HUES64 (cell line): Measurements from ENCODE around the gene COL9A3.

Experiments used
- H3K27ac ChIP-seq: 2 replicates; pipeline ENCODE4 v1.7.0; 2013; ENCODE audit warnings: low read depth, low read length, inconsistent platforms
- H3K27me3 ChIP-seq: 2 replicates; pipeline ENCODE4 v1.6.1; 2013; ENCODE audit warnings: mild to moderate bottlenecking, low read length; ENCODE audit not compliant: insufficient read depth
- H3K36me3 ChIP-seq: 2 replicates; pipeline ENCODE4 v1.6.1; 2013; ENCODE audit warnings: mild to moderate bottlenecking, low read length; ENCODE audit not compliant: insufficient read depth
- H3K4me1 ChIP-seq: 2 replicates; pipeline ENCODE4 v1.6.1; 2013; ENCODE audit warnings: mild to moderate bottlenecking, low read length, moderate library complexity; ENCODE audit not compliant: insufficient read depth
- H3K4me3 ChIP-seq: 2 replicates; pipeline ENCODE4 v1.5.1; 2013; ENCODE audit warnings: mild to moderate bottlenecking, low read length, moderate library complexity
- H3K9ac ChIP-seq: 2 replicates; pipeline ENCODE4 v1.6.1; 2013; ENCODE audit warnings: mild to moderate bottlenecking, low read depth, low read length
- H3K9me3 ChIP-seq: 2 replicates; pipeline ENCODE4 v1.6.1; 2013; ENCODE audit warnings: low read depth, low read length; ENCODE audit not compliant: insufficient read depth
- WGBS: fragments of 150-250, 120-280 bp; methylation state at CpG from one replicate; pipeline ENCODE4 v1.1.7; 2013; ENCODE audit warnings: missing lambda C conversion rate; 5-methylcytosine and 5-hydroxymethylcytosine counted together

The COL9A3 gene

DNA sequence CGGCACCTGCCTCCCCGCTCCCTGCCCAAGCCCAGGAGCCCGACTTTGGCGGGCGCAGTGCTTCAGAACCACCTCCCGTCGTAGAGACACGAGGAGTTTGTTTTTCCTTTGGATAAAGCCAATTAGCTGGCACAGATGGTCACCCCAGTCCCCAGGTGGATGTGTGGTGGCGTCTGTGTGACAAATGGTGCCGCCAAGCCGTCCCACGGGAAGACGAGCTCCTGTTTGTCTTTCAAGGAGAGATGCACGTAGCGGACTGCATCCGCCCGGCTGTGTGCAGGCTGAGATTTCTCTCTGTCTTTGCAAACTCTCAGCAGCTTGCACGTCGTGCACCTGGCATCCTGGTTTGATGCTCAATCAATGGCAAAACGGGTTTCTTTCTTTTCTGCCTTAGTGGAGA is 36.6 kb upstream of the COL9A3 start:
- no peaks in the 10 kb centered on the region for H3K9me3 ChIP-seq
- 88% methylated on average over 19 of the region's 20 CpGs for WGBS
- H3K27me3 ChIP-seq = no peaks in the 10 kb centered on the region; the same call in 1 of the 2 replicates
- H3K27ac ChIP-seq = no peak overlapping the region
- no peaks in the 10 kb centered on the region for H3K36me3 ChIP-seq
- H3K9ac ChIP-seq = no peak overlapping the region
- peaks cover 4% of the 10 kb centered on the region; the same call in 1 of the 2 replicates for H3K4me1 ChIP-seq
- H3K4me3 ChIP-seq = no peak overlapping the region

GRCh38 chr20:62780696-62781095 is 36.2 kb upstream of the COL9A3 start:
- Histone ChIP-seq H3K36me3 (no peaks in the 10 kb centered on the region), H3K4me1 (peaks cover 4% of the 10 kb centered on the region; the same call in 1 of the 2 replicates), H3K27me3 (no peaks in the 10 kb centered on the region; the same call in 1 of the 2 replicates), H3K9me3 (no peaks in the 10 kb centered on the region), H3K27ac (no peak overlapping the region), H3K9ac (no peak overlapping the region), H3K4me3 (no peak overlapping the region)
- WGBS = 89% methylated on average over 17 of the region's 17 CpGs

DNA sequence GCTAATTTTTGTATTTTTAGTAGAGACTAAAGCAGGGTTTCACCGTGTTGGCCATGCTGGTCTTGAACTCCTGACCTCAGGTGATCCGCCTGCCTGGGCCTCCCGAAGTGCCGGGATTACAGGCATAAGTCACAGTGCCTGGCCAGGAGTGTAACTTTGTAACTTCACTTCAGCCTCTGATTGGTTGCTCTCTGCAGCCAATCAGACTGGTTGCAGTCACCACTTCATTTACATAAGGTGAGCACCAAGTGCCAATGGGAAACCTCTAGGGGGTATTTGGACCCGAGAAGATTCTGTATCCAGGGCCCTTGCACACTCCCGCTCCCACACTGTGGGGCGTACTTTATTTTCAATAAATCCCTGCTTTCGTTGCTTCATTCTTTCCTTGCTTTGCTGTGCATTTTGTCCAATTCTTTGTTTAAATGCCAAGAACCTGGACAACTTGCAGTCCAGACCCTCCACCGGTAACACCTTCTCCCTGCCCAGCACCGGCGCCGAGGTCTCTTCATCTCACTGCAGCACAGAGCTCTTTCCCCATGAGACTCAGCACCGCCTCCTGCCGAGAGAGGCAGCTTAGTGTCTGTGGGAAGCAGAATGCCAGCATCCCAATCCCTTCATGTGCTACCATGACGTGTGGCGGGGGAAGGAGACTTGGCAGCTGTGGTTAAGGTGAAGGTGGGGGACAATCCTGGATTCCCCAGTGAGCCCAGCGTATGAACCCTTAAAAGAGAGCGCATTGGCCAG is 34.5 kb upstream of the COL9A3 start:
- Histone ChIP-seq H3K4me1 (no peaks in the 10 kb centered on the region), H3K27me3 (no peaks in the 10 kb centered on the region), H3K4me3 (no peak overlapping the region), H3K9ac (no peak overlapping the region), H3K27ac (no peak overlapping the region), H3K36me3 (no peaks in the 10 kb centered on the region), H3K9me3 (no peaks in the 10 kb centered on the region)
- 86% methylated on average over 18 of the region's 18 CpGs for WGBS

DNA sequence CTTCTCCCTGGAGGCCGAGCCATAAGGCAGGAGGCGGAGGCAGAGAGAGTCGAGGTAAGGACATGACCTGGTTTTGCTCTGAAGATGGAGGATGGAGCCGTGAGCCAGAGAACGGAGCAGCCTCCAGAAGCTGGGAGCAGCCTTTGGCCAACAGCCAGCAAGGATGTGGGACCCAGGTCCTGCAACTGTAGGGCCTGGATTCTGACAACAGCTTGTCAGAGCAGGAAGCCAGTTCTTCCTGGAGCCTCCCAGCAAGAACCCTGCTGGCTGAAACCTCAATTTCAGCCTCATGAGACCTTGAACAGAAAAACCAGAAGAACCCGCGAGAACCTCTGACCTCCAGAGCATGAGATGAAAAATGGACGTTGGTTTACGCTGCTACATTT is 34.0 kb upstream of the COL9A3 start:
- no peak overlapping the region for H3K9ac ChIP-seq
- H3K27ac ChIP-seq = no peak overlapping the region
- H3K4me1 ChIP-seq = no peaks in the 10 kb centered on the region
- H3K36me3 ChIP-seq = no peaks in the 10 kb centered on the region
- H3K9me3 ChIP-seq = no peaks in the 10 kb centered on the region
- H3K4me3 ChIP-seq = no peak overlapping the region
- 93% methylated on average over 9 of the region's 9 CpGs for WGBS
- H3K27me3 ChIP-seq = no peaks in the 10 kb centered on the region

- Histone ChIP-seq H3K4me3 (no peak overlapping the region), H3K4me1 (no peaks in the 10 kb centered on the region), H3K27ac (no peak overlapping the region), H3K36me3 (no peaks in the 10 kb centered on the region), H3K27me3 (no peaks in the 10 kb centered on the region), H3K9ac (no peak overlapping the region), H3K9me3 (no peaks in the 10 kb centered on the region)
- 91% methylated on average over 16 of the region's 16 CpGs for WGBS
Measured at GRCh38 chr20:62784497-62784896, 32.4 kb upstream of the COL9A3 start.

DNA sequence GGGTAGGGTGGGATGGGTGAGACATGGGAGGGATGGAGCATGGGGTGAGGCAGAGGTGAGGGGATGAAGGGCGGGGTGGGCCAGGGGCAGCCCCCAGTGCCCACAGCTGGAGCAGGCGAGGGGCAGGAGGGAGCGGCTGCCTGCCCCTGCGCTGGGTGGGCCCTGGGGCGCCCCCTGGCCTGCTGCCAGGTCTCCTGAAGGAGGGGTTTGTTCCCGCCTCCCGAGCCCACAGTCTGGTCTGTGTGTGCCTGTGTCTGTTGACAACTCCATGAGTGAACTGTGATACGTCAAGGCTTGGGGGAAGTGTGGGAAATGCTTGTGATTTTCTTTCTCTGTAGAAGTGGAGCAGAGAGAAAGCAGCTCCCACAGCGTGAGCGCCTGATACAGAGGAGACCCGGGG is 31.5 kb upstream of the COL9A3 start:
- no peaks in the 10 kb centered on the region for H3K9me3 ChIP-seq
- H3K4me1 ChIP-seq = no peaks in the 10 kb centered on the region
- H3K9ac ChIP-seq = no peak overlapping the region
- H3K36me3 ChIP-seq = no peaks in the 10 kb centered on the region
- no peaks in the 10 kb centered on the region for H3K27me3 ChIP-seq
- H3K4me3 ChIP-seq = no peak overlapping the region
- no peak overlapping the region for H3K27ac ChIP-seq
- WGBS = 88% methylated on average over 11 of the region's 11 CpGs

GRCh38 chr20:62786157-62786556 is 30.7 kb upstream of the COL9A3 start:
- Histone ChIP-seq H3K9me3 (no peaks in the 10 kb centered on the region), H3K36me3 (no peaks in the 10 kb centered on the region), H3K4me3 (no peak overlapping the region), H3K27me3 (no peaks in the 10 kb centered on the region), H3K4me1 (no peaks in the 10 kb centered on the region), H3K27ac (no peak overlapping the region), H3K9ac (no peak overlapping the region)
- 85% methylated on average over 13 of the region's 13 CpGs for WGBS

- no peak overlapping the region for H3K4me3 ChIP-seq
- H3K9me3 ChIP-seq = no peaks in the 10 kb centered on the region
- no peak overlapping the region for H3K9ac ChIP-seq
- no peak overlapping the region for H3K27ac ChIP-seq
- no peaks in the 10 kb centered on the region for H3K27me3 ChIP-seq
- H3K4me1 ChIP-seq = no peaks in the 10 kb centered on the region
- H3K36me3 ChIP-seq = no peaks in the 10 kb centered on the region
- 90% methylated on average over 7 of the region's 7 CpGs for WGBS
Measured at GRCh38 chr20:62787321-62787720, 29.5 kb upstream of the COL9A3 start.

DNA sequence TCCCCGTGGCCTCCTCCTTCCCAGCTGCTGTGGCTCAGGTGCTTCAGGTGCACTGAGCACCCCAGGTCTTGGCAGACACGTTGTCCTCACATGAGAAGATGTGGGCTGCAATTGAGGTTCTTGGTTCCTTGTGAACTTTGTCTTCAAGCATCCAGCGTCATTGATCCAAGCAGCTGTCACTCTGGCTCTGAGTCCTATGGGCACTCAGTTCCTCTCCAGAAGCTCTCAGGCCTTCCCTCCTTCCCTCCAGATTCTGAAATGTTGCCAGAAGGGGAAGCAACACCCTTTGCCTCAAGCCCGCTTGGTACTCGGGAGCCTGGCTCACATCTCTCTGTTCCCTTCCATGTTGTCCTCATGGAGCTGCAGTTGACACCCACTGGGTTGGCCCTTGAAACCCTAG is 29.0 kb upstream of the COL9A3 start:
- Histone ChIP-seq H3K9ac (no peak overlapping the region), H3K4me1 (no peaks in the 10 kb centered on the region), H3K36me3 (no peaks in the 10 kb centered on the region), H3K27ac (no peak overlapping the region), H3K27me3 (no peaks in the 10 kb centered on the region), H3K9me3 (no peaks in the 10 kb centered on the region), H3K4me3 (no peak overlapping the region)
- WGBS = 92% methylated on average over 5 of the region's 5 CpGs

- no peaks in the 10 kb centered on the region for H3K9me3 ChIP-seq
- no peak overlapping the region for H3K4me3 ChIP-seq
- no peaks in the 10 kb centered on the region for H3K27me3 ChIP-seq
- H3K4me1 ChIP-seq = peaks cover 1% of the 10 kb centered on the region; the same call in 1 of the 2 replicates
- H3K36me3 ChIP-seq = no peaks in the 10 kb centered on the region
- no peak overlapping the region for H3K27ac ChIP-seq
- 92% methylated on average over 15 of the region's 15 CpGs for WGBS
- H3K9ac ChIP-seq = no peak overlapping the region
Measured at GRCh38 chr20:62788607-62789006, 28.2 kb upstream of the COL9A3 start.

- no peak overlapping the region for H3K4me3 ChIP-seq
- H3K27me3 ChIP-seq = peaks cover 7% of the 10 kb centered on the region
- peaks cover 5% of the 10 kb centered on the region; the same call in 1 of the 2 replicates for H3K4me1 ChIP-seq
- no peaks in the 10 kb centered on the region for H3K9me3 ChIP-seq
- H3K36me3 ChIP-seq = no peaks in the 10 kb centered on the region
- WGBS = 94% methylated on average over 12 of the region's 12 CpGs
- no peak overlapping the region for H3K9ac ChIP-seq
- no peak overlapping the region for H3K27ac ChIP-seq
Measured at GRCh38 chr20:62790075-62790474, 26.8 kb upstream of the COL9A3 start.
